NCI-H1436 (cell line): ENCODE data around the gene C2orf69.
A peak's percentile ranks its signal among the peaks of the same experiment; 100 is the strongest.

Source experiments
- DNase-seq: peaks from one replicate; lab custom pipeline; 2025; lab: John Stamatoyannopoulos, UW

C2orf69 gene

DNA sequence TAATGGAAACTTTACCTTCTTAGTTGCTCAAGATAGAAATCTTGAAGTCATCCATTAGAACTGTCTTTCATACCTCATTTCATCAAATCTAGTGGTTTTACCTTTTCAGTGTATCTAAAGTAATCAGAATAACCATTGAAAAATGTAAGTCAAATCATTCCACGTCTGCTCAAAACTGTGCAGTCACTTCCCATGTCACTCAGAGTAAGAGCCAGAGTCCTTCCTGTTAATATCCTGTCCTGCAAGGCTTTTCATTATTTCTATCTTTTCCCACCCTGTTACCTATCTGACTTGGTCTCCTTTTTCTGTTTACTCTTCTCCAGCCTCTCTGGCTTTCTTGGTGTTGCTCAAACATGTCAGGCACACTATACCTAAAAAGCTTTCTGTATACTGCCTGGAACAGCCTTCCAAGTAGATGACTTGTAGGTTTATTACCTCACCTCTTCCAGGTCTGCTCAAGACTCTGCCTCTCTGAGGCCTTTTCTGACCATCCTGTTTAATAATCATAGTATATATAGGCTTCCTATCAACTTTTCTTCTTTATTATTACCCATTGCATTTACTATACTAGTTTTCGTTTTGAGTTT is 3.4 kb downstream of the C2orf69 start:
- DNase-seq, result no peak

DNA sequence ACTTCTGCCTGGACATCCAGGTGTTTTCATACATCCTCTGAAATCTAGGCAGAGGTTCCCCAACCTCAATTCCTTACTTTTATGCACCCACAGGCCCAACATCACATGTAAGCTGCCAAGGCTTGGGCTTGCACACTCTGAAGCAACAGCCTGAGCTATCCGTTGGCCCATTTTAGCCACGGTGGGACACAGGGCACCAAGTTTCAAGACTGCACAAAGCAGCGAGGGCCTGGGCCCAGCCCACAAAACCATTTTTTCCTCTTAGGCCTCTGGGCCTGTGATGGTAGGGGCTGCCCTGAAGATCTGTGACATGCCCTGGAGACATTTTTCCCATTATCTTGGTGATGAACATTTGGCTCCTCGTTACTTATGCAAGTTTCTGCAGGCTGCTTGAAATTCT is 5.9 kb downstream of the C2orf69 start:
- DNase-seq, result no peak

DNA sequence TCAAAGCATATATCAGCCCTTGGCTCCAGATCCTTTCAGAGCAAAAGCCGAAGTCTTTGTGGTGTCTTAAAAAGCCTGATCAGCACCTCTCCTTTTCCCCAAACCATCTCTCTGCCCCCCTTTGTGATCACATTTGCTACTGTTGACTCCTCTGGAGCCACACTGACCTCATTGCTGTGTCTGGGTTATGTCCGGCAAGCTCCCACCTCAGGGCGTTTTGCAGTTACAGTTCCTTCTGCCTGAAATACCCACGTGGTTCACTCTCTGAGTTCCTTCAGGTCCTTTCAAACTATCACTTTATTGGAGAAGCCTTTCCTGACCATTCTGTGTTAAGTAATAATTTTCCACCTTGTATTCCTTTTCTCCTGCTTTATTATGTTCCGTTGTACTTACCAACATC is 11.8 kb downstream of the C2orf69 start:
- no peak for DNase-seq

DNA sequence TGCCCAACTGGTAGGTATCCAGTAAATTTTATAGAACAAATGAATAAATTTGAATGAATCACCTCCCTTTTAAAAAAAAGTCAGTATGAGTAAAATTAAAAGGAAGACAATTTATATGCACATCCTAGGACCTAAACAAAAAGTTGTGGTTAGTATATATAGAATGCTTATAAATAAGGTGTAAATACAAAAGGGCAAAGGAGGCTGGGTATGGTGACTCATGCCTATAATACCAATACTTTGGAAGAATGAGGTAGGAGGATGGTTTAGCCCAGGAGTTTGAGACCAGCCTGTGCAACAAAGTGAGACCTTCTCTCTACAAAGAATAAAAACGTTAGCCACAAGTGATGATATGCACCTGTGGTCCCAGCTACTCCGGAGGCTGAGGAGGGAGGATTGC is 12.8 kb downstream of the C2orf69 start:
- no peak for DNase-seq

DNA sequence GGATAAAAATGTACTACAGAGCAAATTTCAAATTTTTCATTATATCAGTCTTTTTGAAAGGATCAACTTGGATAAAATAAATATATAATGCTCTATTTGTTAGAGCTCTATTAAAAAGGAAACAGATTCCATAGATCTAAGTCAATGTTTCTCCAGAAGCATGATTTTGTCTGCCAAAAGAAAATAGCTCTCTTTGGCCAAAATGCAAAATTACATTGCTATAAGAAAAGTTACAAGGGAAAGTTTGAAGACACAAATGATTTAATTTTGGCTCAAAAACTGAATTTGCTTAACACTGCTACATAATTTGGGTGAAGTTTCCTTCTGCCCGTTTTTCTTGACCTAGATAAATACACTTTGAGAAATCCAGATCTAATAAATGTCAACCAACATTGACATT is 15.7 kb downstream of the C2orf69 start:
- no peak for DNase-seq

DNA sequence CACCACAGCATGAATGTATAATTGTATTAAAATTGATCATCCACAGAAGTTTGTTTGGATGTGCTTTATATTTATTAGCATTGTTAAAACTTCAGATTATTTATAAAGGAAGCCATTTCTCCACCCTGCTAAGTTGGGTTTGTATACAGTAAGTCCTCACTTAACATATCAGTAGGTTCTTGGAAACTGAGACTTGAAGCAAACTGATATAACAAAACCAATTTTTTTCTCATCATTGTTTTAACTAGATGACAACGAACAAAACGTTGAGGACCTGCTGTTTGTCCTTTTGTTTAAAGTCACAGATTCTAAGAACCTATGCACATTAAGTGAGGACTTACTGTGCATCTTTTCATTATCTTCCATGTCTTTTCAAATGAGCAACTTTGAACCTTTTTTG is 17.1 kb downstream of the C2orf69 start:
- no peak for DNase-seq

DNA sequence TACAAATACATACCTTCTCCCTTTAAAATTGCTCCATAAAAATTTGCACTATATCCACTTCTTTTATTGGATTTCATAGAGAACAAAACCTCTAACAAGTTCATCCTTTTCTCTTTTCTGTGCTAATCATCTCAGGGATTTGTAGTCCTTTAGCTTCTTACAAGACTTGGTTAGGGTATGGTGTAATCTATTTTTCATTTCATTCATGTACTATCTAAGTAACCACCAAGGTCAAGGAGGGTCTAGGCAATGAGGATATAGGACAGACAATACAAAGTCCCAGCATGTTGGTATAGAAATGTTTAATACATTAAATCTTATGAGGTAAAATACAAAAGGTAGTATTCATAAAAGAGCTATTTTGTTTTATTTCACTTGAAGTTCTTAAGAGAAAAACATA is 17.5 kb downstream of the C2orf69 start:
- no peak for DNase-seq

DNA sequence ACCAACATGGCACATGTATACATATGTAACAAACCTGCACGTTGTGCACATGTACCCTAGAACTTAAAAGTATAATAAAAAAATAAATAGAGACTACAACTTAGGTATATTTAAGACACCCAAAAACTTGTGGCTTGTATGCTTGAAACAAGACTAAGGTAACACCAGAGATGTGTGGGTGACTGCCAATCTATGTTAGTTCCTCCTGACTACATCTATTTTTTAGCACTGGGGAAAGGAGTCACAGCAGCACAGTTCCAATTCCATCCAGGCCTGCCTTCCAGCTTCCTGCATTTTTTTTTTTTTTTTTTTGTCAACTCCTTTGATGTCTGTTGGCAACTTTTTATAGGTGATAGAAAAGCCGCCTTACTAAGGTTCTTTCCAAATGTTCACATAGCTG is 18.2 kb downstream of the C2orf69 start:
- no peak for DNase-seq

DNA sequence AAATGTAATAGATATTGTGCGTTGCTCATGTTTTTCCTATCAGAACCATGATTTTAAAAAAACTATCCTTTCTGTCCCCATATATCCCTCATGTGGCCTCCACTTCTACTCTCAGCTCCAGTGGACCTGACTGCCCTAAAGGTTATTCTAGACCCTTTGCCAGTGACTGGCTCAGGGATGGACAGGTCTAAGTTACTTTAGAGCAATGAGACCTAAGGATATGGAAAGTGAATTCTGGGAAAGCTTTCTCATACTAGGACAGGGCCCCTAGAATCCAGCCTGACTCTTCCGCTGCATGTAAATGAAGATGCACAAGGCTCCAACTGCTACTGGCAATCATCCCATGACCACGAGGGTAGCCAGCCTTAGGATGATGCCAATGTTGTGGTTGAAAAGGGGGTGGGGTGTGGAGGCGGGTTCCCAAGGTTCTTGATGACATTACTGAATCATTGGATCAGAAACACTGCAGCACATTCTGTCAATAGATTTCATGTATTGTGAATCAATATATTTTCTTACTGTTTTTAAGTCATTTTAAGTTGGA is 21.3 kb downstream of the C2orf69 start:
- DNase-seq, result no peak

DNA sequence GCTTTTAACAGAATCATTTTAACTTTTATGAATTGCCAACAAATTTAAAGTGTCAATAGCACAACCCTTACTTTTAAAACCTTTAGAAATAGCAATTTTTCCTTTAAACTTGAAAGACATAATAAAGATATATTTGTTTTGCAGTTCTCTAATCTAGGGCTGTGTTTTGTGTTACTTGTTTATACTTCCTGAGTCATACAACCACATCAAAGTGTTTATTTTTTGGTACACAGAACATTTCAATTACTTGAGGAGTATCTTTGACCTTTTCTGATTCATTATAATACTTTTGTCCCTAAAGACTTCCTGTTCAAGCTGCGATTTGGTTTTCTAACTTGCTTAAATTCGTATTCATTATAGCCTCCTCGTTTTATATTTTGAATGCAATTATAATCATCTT is 22.4 kb downstream of the C2orf69 start:
- no peak for DNase-seq

DNA sequence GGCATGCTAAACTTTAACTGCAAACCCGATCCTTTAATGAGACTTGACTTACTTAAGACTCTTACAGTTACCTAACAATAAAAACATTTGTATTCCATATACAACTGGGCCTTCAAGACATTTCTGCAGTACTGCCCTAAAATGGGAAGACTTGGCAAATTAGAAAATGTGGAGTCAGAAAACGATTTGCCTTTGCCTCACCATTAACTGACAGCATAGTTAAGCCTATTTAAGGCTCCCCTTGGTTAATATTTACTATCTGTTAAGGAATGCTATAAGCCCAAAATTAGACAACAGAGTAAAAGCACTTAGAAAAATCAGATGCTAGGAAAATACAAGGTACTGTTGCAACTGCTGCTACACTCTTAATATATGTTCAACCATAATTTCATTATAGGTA is 25.5 kb downstream of the C2orf69 start:
- no peak for DNase-seq

DNA sequence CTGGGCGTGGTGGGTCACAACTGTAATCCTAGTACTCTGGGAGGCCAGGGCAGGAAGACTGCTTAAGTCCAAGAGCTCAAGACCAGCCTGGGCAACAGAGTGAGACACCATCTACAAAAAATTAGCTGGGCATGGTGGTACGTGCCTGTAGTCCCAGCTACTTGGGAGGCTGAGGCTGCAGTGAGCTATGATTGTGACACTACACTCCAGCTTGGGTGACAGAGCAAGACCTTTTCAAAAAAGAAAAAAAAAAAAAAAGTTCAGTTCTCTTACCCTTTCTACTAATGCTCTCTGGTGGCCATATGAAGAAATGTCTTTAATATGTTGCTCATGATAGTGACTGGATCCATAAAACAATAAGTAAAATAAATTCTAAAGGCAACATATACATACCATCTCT is 29.3 kb downstream of the C2orf69 start:
- peak; percentile 10 for DNase-seq

DNA sequence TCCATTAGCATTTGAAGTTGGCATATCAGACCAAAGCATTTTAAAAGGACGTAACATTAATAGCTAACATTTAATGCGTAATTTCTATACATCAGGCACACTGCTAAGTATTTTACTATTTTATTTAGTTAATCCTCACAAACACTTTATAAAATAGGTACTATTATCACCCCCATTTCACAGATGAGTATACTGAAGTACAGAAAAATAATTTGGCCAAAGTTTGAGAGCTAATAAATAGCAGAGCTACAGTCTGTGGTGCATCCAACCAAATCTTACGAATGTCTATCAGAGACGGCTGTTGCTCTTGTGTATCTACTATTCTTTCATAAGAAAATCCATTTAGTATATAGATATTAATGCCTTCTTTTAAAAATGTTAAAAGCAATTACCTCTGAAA is 32.3 kb downstream of the C2orf69 start:
- no peak for DNase-seq

DNA sequence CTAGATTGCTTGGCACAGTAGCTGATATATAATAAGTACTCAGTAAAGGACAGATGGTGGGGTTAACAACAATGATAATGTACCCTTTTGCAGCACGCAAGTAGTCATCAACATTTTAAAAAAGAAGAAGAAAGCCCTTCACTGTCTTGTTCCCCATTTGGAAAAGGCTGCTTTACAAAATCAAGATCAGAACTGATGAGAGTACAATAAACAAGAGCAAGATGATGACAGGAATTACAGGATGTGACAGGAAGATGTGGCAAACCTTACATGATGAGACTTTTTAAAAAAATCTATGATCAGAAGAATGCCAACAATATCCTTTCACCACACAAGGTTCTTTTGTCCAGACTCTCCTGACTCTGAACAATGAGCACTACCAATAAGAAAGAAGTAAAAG is 35.1 kb downstream of the C2orf69 start:
- DNase-seq, result no peak

DNA sequence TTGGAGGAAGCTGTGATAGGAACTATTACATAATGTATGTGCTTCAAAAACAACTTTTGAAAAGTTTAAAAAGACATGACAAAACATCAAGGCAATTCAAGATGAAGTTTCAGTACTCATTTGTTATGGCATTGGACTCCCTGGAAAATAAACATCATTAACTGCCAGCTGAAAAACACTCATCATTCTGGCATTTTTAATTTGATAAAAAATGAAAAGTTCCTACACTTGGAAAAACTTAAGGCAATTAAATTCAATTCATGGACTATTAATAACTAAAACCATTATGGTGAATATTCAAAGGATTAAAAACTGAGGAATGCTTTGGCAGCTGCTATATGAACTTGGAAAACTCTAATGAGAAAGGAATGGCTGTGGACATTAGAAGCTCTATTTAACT is 35.7 kb downstream of the C2orf69 start:
- DNase-seq, result no peak

DNA sequence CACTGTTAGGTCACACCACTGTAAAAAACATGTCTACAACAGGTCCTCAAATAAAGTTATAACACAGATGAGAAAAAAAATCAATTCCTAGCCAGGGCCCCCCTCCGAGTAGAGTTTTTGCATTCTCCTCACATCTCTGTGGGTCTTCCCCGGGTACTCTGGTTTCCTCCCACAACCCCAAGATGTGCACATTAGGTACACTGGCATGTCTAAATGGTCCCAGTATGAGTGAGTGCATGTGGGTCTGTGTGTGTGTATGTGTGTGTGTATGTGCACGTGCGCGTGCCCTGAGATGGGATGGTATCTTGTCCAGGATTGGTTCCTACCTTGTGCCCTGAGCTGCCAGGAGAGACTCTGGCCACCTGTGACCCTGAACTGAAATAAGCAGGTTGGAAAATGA is 39.3 kb downstream of the C2orf69 start:
- no peak for DNase-seq

DNA sequence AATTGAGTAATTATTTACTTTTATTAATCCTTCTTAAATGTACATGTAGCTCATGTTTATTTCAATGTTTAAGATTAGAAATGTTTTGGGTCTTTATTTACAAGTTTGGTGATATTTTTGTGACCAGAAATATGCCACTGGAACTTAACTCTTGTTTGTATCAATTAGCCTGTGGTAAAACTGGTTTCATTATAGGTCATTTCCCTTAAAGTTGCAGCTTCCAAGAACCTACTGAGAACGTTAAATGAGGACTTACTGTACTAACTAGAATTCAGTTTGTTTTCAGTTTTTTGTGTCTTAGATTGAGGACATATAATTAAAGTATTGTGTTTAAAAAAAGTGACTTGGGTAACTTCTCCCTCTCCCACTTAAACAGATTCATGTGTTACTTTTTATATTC is 39.9 kb downstream of the C2orf69 start:
- no peak for DNase-seq

DNA sequence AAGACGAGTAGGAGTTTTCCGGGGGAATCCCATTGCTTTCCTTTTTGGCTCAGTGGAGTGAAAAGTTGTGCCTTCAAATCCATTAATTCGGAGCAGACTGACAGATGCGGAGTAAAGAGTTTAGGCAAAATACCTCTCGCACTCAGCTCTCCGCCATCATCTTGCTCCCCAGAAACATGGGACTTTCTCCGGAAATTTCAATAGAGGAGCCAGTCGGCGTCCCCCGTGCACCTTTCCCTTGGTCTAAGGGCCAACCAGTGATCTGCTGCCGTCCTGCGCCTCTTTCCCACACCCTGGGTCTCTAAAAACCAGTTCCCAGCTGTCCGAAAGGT is 43.9 kb downstream of the C2orf69 start:
- no peak for DNase-seq

DNA sequence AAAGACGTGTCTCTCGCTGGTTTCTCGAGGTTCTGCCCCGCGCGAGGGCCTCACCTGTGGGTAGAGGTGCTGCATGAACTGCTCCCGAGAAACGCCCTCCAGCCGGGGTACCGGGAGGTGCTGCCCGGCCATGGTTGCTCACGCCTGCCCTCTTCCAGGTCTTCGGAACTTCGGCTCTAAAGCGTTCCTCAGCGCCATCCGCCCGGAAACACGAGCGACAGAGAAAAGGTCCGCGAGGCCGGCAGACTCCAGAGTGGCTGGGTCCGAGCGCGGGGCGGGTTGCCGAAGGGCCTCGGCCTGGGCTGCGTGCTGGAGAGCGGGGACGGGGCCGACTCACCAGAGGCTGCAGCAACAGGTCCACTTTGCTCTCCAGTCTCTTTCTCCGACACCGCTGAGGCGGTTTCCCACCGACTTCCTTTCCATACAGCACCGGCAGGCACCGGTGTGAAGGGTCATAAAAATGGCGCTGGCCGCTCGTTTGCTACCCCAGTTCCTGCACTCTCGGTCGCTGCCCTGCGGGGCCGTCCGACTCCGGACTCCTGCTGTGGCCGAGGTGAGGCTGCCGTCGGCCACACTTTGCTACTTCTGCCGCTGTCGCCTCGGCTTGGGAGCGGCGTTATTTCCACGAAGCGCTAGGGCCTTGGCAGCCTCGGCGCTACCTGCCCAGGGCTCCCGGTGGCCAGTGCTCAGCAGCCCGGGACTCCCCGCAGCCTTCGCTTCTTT is 44.4 kb downstream of the C2orf69 start, which contains the start of the genes MAIP1 and TYW5:
Gene MAIP1, plus strand, starts transcription at position 244 of the 723 bp plus-strand sequence. Its CDS starts 217 bp downstream, at position 461.
Gene TYW5, minus strand, starts transcription at position 153 of the 723 bp plus-strand sequence. Its CDS starts 21 bp downstream, at position 132.
- peak; percentile 71 for DNase-seq

DNA sequence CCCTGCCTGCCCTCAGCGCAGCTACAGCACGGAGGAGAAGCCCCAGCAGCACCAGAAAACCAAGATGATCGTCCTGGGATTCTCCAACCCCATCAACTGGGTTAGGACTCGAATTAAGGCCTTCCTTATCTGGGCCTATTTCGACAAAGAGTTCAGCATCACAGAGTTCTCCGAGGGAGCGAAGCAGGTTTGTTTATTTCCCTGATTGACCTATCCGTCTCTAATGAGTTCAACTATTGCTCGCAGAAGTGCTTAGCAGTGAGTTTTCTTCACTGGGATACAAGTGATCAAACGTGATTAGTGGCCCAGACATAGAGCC is 44.9 kb downstream of the C2orf69 start:
- no peak for DNase-seq

DNA sequence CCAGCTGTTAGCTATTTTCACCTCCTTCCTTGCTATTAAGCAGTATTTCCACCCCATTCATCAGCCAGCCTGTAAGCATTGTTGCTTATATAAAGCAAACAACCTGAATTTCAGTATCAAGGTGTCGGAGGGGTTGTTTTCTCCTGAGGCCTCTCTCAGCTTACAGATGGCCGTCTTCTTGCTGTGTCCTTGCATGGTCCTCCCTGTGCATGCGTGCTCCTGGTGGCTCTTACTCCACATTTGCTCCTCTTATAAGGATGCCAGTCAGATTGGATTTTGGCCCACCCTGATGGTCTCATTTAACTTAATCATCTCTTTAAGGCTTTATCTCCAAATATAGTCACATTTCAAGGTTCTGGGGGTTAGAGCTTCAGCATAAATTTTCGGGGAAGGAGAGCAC is 46.9 kb downstream of the C2orf69 start:
- DNase-seq, result no peak

DNA sequence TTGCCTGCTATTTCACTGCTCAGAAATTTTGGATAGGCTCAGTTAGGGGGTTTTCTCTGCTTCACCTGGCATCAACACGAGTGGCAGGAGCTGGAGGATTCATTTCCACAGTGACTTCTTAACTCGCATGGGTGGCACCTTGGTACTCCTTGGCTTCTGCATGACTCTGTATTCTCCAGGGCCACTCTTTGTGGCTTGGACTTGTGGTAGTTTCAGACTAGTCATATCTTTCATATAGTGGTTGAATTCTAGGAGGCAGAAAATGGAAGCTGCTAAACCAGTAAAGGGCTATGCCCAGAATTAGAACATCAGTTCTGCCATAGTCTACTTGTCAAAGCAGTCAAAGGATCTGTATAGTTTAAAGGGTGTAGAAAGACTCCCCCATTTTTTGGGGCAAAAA is 51.1 kb downstream of the C2orf69 start:
- no peak for DNase-seq

DNA sequence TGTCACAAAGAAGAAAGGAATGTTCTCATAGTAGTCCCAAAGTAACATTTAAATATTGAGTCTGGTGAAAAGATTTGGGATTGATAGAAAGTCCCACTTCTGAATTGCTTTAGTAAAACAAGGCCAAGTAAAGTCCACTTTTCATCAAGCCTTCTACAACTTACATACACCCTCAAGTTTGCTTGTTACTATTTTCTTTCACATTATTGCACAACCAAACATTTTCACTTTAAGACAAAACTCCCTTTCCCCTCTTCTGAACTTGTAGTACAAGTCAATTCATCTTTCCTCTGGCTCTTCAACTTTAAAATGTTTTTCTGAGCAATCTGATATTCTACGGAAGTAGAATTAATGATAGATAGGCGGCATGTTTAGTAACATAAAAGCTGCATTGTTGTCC is 55.3 kb downstream of the C2orf69 start:
- DNase-seq, result no peak

DNA sequence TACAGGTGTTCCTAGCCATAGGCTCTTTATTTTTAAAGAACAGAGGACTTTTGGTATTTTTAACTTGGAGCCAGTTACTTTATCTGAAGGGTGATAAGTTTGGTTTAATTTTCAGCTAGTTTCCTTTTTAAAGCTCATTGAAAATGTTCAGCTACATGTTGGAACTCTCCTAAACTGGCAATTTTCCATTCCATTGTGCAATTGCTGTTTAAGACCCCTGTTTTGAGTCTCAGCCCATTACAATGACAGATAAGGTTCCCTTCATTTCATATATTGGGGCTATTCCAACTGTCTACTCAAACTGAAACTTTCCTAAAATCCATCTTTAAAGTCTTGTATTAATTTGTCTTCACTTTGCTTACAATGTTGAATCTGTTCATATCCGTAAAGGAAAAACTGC is 55.9 kb downstream of the C2orf69 start:
- DNase-seq, result no peak
